MG63 (cell line): ENCODE measurements around the gene EPHB2. TPM values are rescaled to one million over a fixed set of nuclear protein-coding genes. Genes with fewer than 3 reads are reported as not detected.

Experiments used
- DNase-seq: peaks from one replicate; pipeline ENCODE4 v3.0.0-alpha.2; 2020
- H3K27me3 ChIP-seq: fragments of 250-450 bp; sonication (Bioruptor Pico); 2 replicates; pipeline ENCODE4 v1.5.1; 2020; ENCODE audit warnings: mild to moderate bottlenecking, moderate library complexity
- H3K36me3 ChIP-seq: fragments of 250-450 bp; sonication (Bioruptor Pico); 2 replicates; pipeline ENCODE4 v1.5.1; 2020; ENCODE audit warnings: mild to moderate bottlenecking, moderate library complexity
- H3K4me3 ChIP-seq: fragments of 250-450 bp; sonication (Bioruptor Pico); 2 replicates; pipeline ENCODE4 v1.5.1; 2020; ENCODE audit warnings: mild to moderate bottlenecking, moderate library complexity
- H3K9me3 ChIP-seq: fragments of 250-450 bp; sonication (Bioruptor Pico); 2 replicates; pipeline ENCODE4 v1.5.1; 2020; ENCODE audit warnings: mild to moderate bottlenecking, moderate library complexity
- total RNA-seq: library from RNA; depleted of rRNA; stranded (reverse); fragments of >200 nt; shearing (Covaris generic); gene quantifications from 2 replicates; pipeline ENCODE4 v1.2.3, GENCODE V29; 2014; ENCODE audit warnings: low replicate concordance

The EPHB2 gene
- total RNA-seq, 1 experiment from 2014 or later, result 19.6 TPM

DNA sequence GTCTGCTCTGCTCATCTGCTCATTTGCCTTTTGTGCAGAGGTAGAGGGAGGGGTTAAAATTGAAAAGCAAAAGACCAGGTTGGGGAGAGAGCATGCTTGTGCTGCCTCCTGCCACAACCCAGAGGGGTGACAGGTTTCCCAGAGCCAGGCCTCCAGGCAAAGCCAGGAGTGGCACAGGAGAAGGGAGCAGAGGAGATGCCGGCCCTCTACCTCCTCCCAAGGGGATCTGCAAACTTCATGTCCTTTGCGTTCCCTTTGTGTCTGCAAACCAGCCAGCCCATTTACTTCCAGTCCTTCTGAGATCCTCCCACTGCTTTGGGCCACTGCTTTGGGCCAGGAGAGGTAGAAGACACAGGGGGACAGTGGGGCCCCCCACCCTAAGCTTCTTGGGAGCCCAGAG lies 67.8 kb downstream of the EPHB2 start:
- H3K27me3 ChIP-seq, result no peaks in the 10 kb centered on the region
- no peak for DNase-seq
- no peaks in the 10 kb centered on the region for H3K36me3 ChIP-seq
- H3K9me3 ChIP-seq, result no peaks in the 10 kb centered on the region
- H3K4me3 ChIP-seq, result no peak overlapping the region

DNA sequence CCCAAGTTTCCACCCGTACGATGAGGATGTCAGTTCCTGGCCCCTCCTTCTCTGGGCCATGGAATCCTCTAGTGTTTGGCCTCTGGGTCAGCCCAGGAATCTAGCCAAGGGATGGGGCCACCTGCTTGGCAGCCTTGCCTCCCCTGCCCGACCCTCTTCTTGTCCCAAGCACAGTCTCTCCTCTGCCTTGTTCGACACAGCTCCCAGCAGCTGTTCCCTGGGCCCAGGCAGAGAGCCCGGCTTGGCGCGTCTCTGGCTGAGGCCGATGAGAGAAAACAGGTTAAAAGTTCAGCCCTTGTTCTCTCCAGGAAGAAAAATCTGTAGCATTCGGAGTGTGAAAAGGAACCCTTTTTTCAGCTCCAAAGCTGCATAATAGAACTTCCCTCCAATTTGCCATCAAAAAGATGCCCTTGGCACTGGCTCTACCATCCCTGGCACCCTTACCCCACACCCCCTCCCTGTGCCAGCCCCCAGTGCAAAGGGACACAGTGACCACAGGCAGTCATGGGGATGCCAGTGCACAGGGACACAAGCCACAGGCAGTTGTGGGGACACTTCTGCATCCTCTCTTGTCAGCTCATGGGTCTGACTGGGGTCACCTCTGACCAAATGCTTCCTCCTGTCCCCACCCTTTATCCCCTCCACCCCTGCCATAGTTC lies 68.4 kb downstream of the EPHB2 start:
- H3K36me3 ChIP-seq, result no peaks in the 10 kb centered on the region
- peak; percentile 32 for DNase-seq
- H3K9me3 ChIP-seq, result no peaks in the 10 kb centered on the region
- H3K27me3 ChIP-seq, result no peaks in the 10 kb centered on the region
- H3K4me3 ChIP-seq, result no peak overlapping the region

- no peaks in the 10 kb centered on the region for H3K27me3 ChIP-seq
- H3K4me3 ChIP-seq, result no peak overlapping the region
- H3K36me3 ChIP-seq, result no peaks in the 10 kb centered on the region
- H3K9me3 ChIP-seq, result no peaks in the 10 kb centered on the region
- peak; percentile 24 for DNase-seq
These were observed 70.1 kb downstream of the EPHB2 start for GRCh38 chr1:22780696-22781095.

- H3K9me3 ChIP-seq, result no peaks in the 10 kb centered on the region
- no peak for DNase-seq
- no peaks in the 10 kb centered on the region for H3K27me3 ChIP-seq
- no peaks in the 10 kb centered on the region for H3K36me3 ChIP-seq
- no peak overlapping the region for H3K4me3 ChIP-seq
These were observed 70.8 kb downstream of the EPHB2 start for GRCh38 chr1:22781483-22781882.

DNA sequence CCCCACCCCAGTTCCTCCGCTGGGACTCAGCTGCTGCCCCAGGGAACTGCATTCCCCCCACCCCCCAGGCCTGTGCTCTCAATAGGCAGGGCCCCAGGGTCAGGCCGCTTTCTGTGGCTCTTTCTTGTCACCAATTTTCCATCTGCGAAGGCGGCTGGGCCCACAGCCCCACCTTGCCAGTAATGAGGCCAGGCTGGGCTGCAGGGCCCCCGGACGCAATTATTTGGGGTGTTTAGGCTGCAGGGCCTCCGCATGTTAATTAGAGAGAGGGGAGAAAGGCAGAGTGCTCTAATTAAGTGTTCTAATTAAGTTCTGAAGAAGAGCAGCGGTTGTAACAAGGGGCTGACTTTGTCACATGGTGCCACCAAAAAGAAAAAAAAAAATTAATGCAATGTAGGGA lies 71.8 kb downstream of the EPHB2 start:
- DNase-seq, result no peak
- H3K27me3 ChIP-seq, result no peaks in the 10 kb centered on the region
- no peak overlapping the region for H3K4me3 ChIP-seq
- no peaks in the 10 kb centered on the region for H3K9me3 ChIP-seq
- no peaks in the 10 kb centered on the region for H3K36me3 ChIP-seq

- no peak for DNase-seq
- Histone ChIP-seq H3K27me3 (no peaks in the 10 kb centered on the region), H3K9me3 (no peaks in the 10 kb centered on the region), H3K4me3 (no peak overlapping the region), H3K36me3 (no peaks in the 10 kb centered on the region)
These were observed 73.7 kb downstream of the EPHB2 start for GRCh38 chr1:22784317-22784716.

DNA sequence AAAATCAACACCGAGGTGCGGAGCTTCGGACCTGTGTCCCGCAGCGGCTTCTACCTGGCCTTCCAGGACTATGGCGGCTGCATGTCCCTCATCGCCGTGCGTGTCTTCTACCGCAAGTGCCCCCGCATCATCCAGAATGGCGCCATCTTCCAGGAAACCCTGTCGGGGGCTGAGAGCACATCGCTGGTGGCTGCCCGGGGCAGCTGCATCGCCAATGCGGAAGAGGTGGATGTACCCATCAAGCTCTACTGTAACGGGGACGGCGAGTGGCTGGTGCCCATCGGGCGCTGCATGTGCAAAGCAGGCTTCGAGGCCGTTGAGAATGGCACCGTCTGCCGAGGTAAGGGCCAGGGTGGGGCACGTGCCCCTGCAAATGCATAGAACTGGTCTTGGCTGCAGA lies 74.1 kb downstream of the EPHB2 start:
- H3K9me3 ChIP-seq, result no peaks in the 10 kb centered on the region
- H3K36me3 ChIP-seq, result no peaks in the 10 kb centered on the region
- H3K27me3 ChIP-seq, result no peaks in the 10 kb centered on the region
- DNase-seq, result no peak
- no peak overlapping the region for H3K4me3 ChIP-seq

GRCh38 chr1:22786101-22786500 lies 75.5 kb downstream of the EPHB2 start:
- DNase-seq, result no peak
- no peaks in the 10 kb centered on the region for H3K36me3 ChIP-seq
- no peak overlapping the region for H3K4me3 ChIP-seq
- H3K9me3 ChIP-seq, result no peaks in the 10 kb centered on the region
- no peaks in the 10 kb centered on the region for H3K27me3 ChIP-seq

DNA sequence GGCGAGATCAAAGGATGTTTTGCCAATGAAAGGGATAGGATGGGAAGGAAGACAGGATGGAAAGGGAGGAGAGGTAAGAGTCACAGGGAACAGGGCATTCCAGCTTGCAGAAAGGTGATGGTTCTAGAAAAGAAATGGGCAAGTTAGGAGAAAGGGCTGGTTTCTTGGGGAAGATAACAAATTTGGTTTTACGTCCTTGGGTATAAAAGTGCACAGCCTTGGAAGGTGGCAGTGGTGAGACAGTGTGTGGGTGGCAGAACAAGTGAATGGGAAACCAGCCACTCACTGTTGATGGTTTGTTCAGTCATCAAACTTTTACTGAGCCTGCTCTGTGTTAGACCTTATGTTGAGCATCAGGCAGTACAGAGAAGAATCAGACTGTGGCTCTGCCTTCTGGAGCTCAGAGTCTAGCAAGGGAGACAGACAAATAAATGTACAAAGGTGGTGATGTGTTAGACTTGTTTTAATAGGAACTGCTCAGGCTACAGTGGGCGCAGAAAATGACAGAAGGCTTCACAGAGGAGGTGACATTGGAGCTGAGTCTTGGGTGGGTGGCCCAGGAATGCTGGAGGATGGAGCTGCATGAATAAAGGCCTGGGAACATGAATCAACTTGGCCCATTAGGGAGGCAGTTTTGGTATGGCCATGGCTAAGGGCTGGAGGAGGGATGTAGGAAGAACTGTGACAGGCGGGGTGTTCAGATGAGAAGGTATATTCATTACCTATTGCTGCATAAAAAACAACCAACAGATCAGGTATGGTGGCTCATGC lies 76.3 kb downstream of the EPHB2 start:
- Histone ChIP-seq H3K9me3 (no peaks in the 10 kb centered on the region), H3K27me3 (no peaks in the 10 kb centered on the region), H3K36me3 (no peaks in the 10 kb centered on the region), H3K4me3 (no peak overlapping the region)
- no peak for DNase-seq

- DNase-seq, result no peak
- Histone ChIP-seq H3K9me3 (no peaks in the 10 kb centered on the region), H3K4me3 (no peak overlapping the region), H3K27me3 (no peaks in the 10 kb centered on the region), H3K36me3 (no peaks in the 10 kb centered on the region)
These were observed 77.0 kb downstream of the EPHB2 start for GRCh38 chr1:22787636-22788035.

DNA sequence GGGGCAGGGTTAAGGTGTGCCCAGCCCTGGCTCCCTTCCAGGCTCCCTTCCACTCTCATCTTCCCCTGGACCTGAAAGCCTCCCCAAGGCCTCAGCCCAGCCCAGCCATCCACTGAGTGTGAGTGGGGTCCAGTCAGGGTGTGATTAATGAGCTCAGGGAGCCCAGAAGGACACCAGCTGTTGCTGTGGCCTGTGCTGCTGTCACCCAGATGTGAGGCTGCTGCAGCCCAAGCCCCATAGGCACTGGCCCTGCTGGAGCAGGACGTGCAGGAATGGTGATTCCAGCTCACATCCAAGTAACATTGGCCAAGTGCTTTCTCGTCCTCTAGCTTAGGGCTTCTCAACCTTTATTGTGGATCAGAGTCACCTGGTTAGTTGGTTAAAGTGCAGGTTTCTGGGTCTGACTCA lies 77.6 kb downstream of the EPHB2 start:
- no peak for DNase-seq
- H3K36me3 ChIP-seq, result no peaks in the 10 kb centered on the region
- H3K9me3 ChIP-seq, result no peaks in the 10 kb centered on the region
- H3K4me3 ChIP-seq, result no peak overlapping the region
- no peaks in the 10 kb centered on the region for H3K27me3 ChIP-seq

- no peaks in the 10 kb centered on the region for H3K9me3 ChIP-seq
- no peak overlapping the region for H3K4me3 ChIP-seq
- H3K27me3 ChIP-seq, result no peaks in the 10 kb centered on the region
- DNase-seq, result no peak
- no peaks in the 10 kb centered on the region for H3K36me3 ChIP-seq
These were observed 78.8 kb downstream of the EPHB2 start for GRCh38 chr1:22789356-22789994.

- H3K4me3 ChIP-seq, result no peak overlapping the region
- no peaks in the 10 kb centered on the region for H3K9me3 ChIP-seq
- no peak for DNase-seq
- H3K27me3 ChIP-seq, result no peaks in the 10 kb centered on the region
- no peaks in the 10 kb centered on the region for H3K36me3 ChIP-seq
These were observed 79.8 kb downstream of the EPHB2 start for GRCh38 chr1:22790232-22791008.

GRCh38 chr1:22791831-22792347 lies 81.2 kb downstream of the EPHB2 start:
- no peak for DNase-seq
- H3K27me3 ChIP-seq, result no peaks in the 10 kb centered on the region

GRCh38 chr1:22792396-22793160 lies 81.9 kb downstream of the EPHB2 start:
- no peaks in the 10 kb centered on the region for H3K9me3 ChIP-seq
- H3K27me3 ChIP-seq, result no peaks in the 10 kb centered on the region
- H3K36me3 ChIP-seq, result no peaks in the 10 kb centered on the region
- no peak for DNase-seq
- no peak overlapping the region for H3K4me3 ChIP-seq

More at GRCh38 chr1:22791831-22792347, 81.2 kb downstream of the EPHB2 start:
- Histone ChIP-seq H3K36me3 (no peaks in the 10 kb centered on the region), H3K9me3 (no peaks in the 10 kb centered on the region), H3K4me3 (no peak overlapping the region)

GRCh38 chr1:22793647-22794046 lies 83.0 kb downstream of the EPHB2 start:
- Histone ChIP-seq H3K4me3 (no peak overlapping the region), H3K27me3 (no peaks in the 10 kb centered on the region), H3K36me3 (no peaks in the 10 kb centered on the region), H3K9me3 (no peaks in the 10 kb centered on the region)
- no peak for DNase-seq
